GM19351 (cell line): Measurements from ENCODE around the gene HTRA1.

ENCODE experiments used
- ATAC-seq: cut with Tn5 transposase; IDR thresholded peaks from one replicate; pipeline ENCODE4 v1.9.1; 2021; ENCODE audit warnings: mild to moderate bottlenecking, moderate library complexity; ENCODE audit not compliant: unreplicated experiment

The HTRA1 gene

DNA sequence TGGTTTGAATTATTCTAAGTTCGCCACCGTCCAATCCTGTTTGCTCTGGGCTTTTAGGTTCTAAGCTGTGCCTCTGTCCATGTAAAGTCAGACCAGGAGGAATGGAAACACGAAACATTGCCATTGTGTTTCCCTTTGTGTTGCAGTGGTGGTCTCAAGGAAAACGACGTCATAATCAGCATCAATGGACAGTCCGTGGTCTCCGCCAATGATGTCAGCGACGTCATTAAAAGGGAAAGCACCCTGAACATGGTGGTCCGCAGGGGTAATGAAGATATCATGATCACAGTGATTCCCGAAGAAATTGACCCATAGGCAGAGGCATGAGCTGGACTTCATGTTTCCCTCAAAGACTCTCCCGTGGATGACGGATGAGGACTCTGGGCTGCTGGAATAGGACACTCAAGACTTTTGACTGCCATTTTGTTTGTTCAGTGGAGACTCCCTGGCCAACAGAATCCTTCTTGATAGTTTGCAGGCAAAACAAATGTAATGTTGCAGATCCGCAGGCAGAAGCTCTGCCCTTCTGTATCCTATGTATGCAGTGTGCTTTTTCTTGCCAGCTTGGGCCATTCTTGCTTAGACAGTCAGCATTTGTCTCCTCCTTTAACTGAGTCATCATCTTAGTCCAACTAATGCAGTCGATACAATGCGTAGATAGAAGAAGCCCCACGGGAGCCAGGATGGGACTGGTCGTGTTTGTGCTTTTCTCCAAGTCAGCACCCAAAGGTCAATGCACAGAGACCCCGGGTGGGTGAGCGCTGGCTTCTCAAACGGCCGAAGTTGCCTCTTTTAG is 52.9 kb downstream of the HTRA1 start:
- ATAC-seq, result no peak

DNA sequence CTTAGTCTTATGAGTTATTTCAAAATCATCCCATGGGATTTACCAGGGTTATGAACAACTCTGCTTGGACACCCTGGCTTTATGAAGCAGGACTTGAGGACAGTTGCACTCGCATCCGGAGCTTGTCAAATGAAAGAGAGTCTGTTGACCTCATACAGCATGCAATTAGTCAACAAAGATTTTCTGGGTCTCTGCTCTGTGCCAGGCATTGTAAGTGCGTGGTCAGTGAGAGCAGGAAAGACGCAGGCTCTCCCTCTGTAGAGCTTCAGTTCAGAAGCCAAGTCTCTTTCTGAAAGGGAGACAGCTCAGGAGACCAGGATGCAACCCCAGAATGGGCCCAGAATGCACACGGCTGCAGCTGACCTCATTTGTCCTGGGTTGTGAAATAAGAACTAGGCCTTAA is 53.7 kb downstream of the HTRA1 start:
- no peak for ATAC-seq

DNA sequence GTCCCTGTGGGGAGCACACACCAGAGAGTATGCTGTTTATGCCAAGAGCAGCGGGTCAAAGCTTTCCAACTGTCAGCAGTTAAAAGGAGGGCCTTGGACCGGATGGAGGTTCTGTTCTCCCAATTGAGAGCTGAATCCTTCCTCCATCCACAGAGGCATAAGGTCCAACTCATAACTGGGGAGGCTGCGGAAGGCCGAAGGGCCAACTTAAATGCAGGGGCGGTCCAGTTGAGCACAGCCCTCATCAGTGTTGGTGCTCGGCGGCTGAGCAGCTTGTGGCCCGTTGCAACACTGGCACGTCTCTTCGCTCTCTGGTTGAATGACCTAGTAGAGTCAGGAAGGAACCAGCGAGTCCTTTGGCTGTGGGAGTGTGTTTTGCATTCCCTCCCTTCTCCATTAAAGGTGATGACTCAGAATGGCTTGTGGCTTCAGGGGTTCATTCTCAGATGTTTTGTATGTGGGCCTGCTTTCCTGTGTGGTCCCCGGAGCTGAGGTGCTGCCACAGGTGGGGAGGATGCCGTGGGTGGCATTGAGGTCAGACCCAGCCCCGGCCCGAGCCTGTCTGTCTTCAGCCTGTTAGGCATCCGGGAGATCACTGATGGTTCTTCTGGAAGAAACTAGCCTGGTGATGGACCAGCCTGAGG is 54.4 kb downstream of the HTRA1 start:
- peak; percentile 92 for ATAC-seq

DNA sequence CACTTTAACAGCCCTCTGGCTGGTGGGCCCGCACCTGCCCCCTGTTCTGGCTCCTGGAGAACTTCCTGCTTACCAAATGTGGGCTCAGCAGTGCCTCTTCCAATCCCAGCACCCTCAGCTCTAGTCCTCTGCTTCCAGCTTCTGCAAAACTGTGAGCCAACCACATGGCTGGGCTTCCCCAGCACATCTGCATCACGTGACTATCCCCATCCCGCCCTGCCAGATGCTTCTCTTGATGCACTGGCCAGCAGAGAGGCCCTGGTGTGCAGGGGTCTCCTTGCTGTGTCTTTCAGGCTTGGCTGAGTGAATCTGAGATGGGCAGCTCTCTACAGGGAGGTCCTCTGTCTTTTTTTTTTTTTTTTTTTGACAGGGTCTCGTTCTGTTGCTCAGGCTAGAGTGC is 55.4 kb downstream of the HTRA1 start:
- no peak for ATAC-seq

DNA sequence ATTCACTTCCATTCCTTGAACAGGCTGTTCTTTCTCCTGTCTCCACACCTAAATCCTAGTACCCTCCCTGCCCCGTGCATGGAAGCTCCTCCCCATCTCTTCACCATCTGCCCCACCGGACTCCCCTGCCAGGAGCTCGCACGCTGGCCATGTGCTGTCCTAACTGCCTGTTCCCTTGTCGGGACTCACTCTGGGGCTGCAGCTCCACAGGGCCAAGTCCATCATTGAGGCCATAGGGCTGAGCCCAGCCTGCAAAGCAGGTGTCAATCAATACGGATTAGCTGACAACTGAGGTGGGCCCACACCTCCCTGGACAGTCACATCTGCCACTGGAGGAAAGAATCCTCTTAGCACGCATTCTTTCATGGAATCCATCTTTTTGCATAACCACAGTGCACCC is 57.8 kb downstream of the HTRA1 start:
- ATAC-seq, result no peak

DNA sequence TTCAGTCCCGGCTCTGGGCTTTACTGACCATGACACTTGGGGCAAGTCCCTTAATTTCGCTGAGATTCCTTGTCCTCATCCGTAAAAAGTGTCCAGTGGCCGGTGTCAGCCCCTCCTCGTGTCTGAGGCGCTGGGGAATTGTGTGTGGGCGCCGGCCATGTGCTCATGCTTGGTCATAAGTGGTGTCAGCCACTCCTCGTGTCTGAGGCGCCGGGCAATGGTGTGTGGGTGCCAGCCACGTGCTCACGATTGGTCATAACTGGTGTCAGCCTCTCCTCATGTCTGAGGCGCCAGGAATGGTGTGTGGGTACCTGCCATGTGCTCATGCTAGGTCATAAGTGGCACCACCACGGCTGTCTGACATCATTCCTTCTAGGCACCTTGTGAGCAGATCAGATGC is 58.5 kb downstream of the HTRA1 start:
- no peak for ATAC-seq

DNA sequence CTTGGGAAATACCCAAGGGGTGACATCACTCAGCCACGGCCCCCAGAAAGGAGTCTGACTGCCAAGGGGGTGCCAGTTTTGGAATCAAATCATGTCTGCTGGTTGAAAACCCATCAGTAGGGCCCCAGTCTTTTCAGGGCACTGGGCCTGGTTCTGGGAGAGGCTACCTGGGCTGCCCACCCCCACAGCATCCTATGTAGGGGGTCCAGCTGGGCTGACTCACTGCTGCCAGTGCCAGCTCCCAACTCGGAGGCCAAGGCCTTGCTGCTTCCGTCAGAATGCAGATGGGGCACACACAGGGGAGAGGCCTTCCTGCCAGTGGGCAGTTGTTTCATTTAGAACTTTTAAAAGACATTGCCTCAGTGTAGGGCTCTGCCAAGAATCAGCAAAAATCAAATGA is 59.7 kb downstream of the HTRA1 start:
- no peak for ATAC-seq

DNA sequence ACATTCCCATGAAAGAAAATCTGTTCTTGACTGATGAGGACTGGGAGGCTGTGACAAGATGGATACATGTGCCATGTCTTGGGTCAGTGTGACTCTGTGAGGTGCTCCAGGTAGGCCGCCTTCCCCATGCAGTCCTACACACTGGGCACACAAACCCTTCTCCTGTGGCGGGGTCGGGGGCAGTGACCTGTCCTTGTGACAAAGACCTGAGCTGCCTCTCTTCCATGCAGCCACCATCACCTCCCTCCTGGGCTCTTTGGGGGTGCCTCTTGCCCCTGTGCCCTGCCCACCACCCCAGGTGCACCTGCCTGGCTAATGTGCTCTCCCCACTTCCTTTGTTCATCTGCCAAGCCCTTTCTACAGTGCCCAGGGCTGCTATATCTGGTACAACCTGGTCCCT is 63.5 kb downstream of the HTRA1 start:
- no peak for ATAC-seq

DNA sequence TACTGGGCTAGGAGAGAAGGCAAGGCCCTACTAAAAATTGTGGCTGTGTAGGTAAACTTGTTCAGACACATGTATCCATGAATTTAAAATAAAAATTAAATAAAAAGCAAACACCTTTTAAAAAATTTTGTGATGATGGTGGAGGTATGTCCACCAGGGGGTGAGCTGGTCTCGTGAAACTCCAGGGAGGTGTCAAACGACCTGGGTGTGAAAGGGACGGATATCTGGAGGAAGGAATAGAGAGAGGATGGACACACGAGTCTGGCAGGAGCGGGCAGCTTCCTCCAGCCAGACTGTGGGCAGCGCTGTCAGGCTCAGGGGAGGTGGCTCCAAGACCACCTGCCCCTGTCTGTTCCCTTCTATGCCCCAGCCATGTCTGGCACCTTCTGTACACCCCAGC is 64.4 kb downstream of the HTRA1 start:
- ATAC-seq, result no peak

DNA sequence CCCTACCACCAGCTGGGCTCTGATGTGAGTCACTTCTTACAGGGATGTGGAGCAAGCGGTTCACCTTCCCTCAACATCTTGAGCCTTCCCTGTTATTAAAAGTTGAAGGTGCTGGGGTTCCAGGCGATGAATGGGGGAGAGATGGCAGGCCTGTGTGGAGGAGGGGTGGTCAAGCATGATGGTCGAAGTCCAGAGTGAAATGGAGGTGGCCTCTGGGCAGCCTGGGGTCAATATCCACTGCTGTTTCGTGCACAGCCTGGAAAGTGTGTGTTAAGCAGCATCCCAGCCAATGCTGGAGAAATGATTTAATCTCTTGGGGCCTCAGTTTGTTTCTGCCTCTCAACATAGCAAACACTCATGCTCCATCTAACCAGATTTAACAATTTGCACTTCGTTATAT is 65.5 kb downstream of the HTRA1 start:
- no peak for ATAC-seq

DNA sequence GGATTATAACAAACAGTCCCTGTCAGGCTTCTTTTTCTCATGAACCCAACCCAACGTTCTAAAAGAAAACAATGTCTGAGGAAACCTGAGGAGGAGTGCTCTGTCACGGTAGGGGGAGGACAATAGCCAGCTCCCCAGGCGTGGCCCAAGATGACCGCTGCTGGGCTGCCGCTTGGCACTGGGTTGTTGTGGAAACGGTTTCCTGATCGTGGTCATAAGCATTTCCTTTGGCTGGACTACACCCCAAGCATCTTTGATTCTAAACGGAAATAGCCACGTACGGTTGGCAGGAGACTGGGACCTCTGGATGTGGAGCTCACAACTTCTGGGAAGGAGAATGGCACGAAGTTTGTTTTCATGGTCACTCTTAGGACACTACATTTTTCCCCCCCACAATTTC is 68.8 kb downstream of the HTRA1 start:
- no peak for ATAC-seq

DNA sequence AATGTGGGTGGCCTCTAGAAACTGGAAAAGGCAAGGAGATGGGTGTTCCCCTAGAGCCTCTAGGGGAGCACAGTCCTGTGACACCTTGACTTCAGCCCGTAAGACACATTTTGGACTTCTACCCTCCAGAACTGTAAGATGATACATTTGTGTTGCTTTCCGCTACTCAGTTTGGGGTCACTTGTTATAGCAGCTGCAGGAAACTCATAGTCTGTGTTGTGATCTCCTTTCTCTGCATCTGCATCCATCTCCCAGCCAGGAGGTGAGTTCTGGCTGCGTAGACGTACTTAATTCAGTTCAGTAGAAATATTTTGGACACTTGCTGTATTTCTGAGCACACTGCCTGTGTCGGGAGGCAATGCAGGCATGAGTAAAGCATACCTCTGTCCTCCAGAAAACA is 69.9 kb downstream of the HTRA1 start:
- ATAC-seq, result no peak

DNA sequence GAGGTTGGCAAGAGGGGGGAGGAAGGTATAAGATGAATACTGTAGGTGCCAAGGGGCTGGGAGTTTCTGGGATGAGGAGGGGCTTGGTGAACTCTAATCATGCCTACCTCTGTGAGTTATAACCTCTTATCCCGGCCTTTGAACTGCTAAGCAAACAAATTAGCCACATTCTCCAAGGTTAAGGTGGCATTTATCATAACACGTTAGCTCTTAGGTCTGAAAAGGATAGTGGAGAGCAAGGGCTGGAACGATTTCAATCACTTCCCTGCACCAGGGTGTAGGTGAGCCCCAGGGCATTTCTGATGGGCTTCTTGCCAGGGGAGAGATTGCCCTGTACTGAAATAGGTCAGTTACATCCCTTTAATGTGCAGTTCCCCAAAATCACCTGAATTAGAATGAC is 70.6 kb downstream of the HTRA1 start:
- no peak for ATAC-seq

DNA sequence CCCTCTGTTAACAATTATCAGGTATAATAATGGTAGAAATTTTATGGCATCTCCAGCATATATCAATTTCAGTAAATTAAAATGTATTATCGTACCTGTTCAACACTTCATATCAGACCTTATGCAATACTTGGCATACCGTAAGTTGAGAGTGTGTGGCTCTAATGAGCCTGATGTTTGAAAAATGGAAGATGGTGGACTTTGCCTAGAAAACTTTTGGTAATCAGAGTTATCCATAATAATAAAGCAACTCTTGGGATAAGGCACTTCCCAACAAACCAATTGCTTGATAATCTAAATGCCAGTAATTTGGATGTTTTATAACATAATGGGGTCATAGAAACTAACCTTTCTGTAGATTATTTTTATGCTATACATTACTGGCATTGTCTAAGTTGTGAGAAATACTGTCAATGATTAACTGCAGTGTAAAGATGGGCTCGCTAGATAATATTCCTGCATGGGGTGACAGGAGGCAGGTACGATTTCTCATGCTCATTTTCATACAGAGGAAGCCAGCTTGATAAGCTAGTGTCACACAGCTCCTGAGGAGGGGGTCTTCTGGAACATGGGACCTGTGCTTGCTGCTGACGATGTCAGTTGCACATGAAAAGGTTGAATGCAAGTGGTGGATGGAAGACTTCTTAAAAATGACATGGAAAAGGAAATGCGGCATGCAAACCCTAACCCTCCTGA is 71.4 kb downstream of the HTRA1 start:
- ATAC-seq, result no peak

DNA sequence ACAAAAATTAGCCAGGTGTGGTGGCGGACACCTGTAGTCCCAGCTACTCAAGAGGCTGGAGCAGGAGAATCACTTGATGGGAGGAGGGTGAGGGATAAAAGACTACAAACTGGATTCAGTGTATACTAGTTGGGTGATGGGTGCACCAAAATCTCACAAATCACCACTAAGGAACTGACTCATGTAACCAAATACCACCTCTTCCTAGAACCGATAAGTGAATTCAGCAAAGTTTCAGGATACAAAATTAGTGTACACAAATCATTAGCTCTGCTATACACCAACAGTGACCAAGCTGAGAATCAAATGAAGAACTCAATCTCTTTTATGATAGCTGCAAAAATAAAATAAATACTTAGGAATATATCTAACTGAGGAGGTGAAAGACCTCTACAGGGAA is 76.2 kb downstream of the HTRA1 start:
- no peak for ATAC-seq

DNA sequence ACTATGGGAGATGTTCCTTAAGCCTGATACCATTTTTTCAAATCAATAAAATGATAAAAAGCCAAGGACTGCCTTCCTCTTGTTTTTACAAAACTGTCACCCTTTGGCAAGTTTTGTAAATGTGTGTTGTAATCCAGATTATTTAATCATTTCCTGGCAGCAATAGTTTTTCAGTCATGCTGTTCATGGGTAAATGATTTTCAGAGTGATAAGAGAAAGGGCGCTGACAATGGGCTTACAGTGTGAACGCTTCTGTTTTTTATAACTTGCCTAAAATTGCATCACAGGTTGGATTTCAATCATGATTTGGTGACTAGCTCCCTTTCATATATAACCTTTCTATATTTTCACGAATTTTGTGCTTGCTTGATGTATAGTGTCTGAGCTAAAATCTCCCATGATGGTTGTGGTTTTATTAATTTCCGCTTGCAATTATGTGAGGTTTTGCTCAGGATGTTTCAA is 80.2 kb downstream of the HTRA1 start:
- no peak for ATAC-seq

DNA sequence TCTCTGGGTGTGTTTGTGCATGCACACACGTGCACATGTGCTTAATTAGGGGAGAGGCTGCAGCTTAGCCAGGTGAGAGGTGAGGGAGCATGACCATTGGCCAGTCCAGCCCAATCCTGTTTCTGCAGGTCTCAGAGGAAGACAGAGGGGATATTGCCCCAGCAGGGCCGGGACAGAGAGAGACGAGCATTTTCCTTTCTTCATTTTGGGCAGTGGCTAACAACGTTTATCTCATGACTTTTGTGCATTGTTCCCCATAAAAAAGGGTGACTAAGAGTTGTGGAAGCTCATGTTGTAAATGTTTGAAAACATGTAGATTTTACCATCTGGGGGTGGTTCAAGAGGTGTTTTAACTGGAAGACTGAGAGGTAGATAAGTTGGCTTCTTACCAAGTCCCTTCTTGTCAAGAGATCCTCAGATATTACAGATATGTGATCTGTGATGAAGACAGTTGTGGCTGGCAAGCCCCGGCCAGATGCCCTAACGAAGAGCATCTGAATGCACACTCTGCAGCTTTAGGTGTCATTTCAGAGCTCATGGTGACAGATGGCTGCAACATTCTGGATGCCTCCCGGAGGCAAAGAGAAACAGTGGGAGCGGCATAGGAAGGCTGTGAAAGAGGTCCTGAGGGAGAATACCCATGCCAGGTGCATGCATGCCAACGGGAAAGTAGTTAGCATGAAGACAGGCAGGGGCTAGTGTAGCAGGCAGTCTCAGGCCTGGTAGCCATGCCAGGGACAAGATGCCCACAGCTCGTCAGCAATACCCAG is 82.5 kb downstream of the HTRA1 start:
- no peak for ATAC-seq

DNA sequence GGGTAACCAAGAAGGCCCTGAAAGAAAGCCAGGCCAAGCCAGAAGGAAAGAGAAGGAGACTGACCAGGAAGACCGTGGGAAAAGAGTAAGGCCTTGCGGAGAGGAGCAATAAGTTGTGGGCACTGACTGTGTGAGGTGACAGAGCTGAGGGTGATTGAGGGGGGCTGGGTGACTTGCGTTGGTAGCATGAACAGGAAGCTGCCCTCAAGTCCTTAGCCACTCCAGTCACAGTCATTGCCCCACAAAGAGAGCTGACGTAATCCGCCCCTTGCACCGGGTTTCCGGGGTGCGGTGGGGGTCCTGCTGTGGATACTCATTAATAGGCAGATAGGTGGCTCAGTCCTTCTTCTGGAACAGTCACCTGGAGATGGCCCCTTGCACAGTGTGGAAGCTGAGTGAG is 83.1 kb downstream of the HTRA1 start:
- ATAC-seq, result no peak

DNA sequence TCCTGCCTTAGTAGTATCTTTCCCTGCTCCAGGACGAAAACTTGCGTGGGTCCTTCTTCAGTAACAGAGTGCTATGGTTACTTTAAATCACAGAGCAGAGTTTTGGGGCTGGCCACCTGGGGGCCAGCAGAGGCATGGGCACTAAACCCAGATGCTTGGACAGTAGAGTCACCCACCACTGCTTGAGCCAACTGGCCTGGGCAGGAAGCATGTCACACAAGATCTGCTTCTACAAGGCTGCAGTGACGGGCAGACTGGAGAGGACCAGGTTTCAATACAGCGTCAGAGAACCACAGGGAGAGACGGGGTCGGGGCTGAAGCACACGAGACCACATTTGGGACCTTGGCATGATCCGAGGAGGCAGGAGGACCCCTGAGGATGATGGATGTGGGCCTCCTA is 84.9 kb downstream of the HTRA1 start:
- ATAC-seq, result no peak

DNA sequence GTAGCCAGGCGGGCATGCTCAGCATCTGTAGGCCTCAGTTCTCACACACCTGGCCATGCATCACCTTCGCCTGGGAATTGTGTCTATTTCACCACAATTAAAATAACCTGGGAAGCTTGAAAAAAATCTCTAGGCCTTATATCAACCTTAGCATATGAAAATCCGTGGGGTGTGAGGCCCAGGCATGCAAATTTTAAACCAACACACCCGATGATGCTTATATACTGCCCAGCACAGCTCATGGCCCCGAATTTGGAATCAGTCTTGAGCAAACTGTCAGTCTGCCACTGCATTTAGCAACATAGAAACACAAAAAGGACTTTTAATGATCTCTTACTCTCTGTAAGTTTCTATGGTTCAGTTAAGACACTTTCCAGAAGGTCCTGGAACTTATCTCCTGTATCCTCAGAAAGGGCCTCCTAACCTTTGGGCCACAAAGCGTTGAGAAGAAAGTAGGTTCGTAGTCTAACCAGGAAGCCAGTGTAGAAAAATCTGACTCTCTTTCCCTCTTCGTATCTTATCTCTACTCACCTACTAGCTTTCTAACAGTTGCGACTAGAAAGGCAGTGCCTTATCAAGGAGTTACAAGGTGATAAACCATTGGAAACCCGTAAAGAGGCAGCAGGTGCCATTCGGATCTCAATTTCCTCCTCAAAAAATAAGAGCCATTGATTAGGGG is 87.2 kb downstream of the HTRA1 start:
- no peak for ATAC-seq

DNA sequence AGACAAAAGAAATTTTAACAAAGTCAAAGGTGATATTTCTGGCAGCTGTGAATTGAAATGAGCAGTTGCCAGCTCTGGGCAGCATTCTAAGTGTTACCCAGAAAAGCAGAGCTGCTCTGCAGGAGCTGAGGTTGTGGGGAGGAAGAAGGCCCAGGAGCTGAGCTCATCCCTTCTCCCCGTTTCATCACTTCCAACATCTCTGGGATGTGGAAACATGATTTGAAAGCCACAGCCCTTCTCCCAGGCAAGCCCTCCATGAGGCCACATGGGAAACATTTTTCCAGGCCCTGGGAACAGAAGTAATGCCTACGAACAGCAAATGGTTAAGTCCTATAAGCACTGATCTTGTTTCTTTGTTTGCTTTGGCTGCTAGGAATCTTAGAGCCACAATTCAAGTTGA is 88.3 kb downstream of the HTRA1 start:
- no peak for ATAC-seq
